HG03095 (cell line): ENCODE results near the gene NPHS2.

Experiments
- ATAC-seq: cut with Tn5 transposase; IDR thresholded peaks from one replicate; pipeline ENCODE4 v1.9.1; 2021; ENCODE audit warnings: moderate library complexity; ENCODE audit not compliant: unreplicated experiment

NPHS2 gene

GRCh38 chr1:179575497-179576314 lies at the start of gene NPHS2:
Gene NPHS2, minus strand, starts transcription at chr1:179575948. Its CDS starts 84 bp downstream, at chr1:179575864.
- ATAC-seq: no peak

GRCh38 chr1:179612361-179612760 lies 36.6 kb upstream of the NPHS2 start:
- ATAC-seq: no peak

GRCh38 chr1:179601093-179601492 lies 25.3 kb upstream of the NPHS2 start:
- ATAC-seq: no peak

- no peak for ATAC-seq
Measured at GRCh38 chr1:179599623-179600249, 24.0 kb upstream of the NPHS2 start.

- ATAC-seq: no peak
Measured at GRCh38 chr1:179598631-179599030, 22.9 kb upstream of the NPHS2 start.

- ATAC-seq: no peak
Measured at GRCh38 chr1:179591592-179592580, 16.1 kb upstream of the NPHS2 start, which contains the start of gene TDRD5. Gene TDRD5, plus strand, starts transcription at chr1:179591832. Its CDS starts 784 bp downstream, at chr1:179592616.

GRCh38 chr1:179591253-179591591 lies 15.5 kb upstream of the NPHS2 start:
- ATAC-seq: no peak

GRCh38 chr1:179590671-179591070 lies 14.9 kb upstream of the NPHS2 start:
- no peak for ATAC-seq

GRCh38 chr1:179589509-179589908 lies 13.8 kb upstream of the NPHS2 start:
- ATAC-seq: no peak

- ATAC-seq: no peak
Measured at GRCh38 chr1:179588425-179589024, 12.8 kb upstream of the NPHS2 start.

GRCh38 chr1:179587336-179587735 lies 11.6 kb upstream of the NPHS2 start:
- no peak for ATAC-seq

GRCh38 chr1:179586107-179586823 lies 10.5 kb upstream of the NPHS2 start:
- no peak for ATAC-seq

- ATAC-seq: no peak
Measured at GRCh38 chr1:179583771-179584320, 8.1 kb upstream of the NPHS2 start.

GRCh38 chr1:179576509-179576908 lies 761 bp upstream of the NPHS2 start:
- no peak for ATAC-seq

- no peak for ATAC-seq
Measured at GRCh38 chr1:179558078-179558477, 17.7 kb downstream of the NPHS2 start.

GRCh38 chr1:179554427-179554826 lies 21.3 kb downstream of the NPHS2 start:
- ATAC-seq: no peak

- peak; percentile 89 for ATAC-seq
Measured at GRCh38 chr1:179550746-179551682, 24.7 kb downstream of the NPHS2 start.

- no peak for ATAC-seq
Measured at GRCh38 chr1:179549368-179549700, 26.4 kb downstream of the NPHS2 start.
